Vagina (tissue), 2 donors: ENCODE measurements around the gene MRM2. TPM values are rescaled to one million over a fixed set of nuclear protein-coding genes. Genes with fewer than 3 reads are reported as not detected.

Source experiments
- DNase-seq, 2 donors: peaks; one replicate each; pipeline ENCODE4 v3.0.0-alpha.2; 2017; ENCODE audit errors: extremely low spot score in 2 of 2
- H3K27ac ChIP-seq: fragments of 200-600 bp; sonication (generic); one replicate; pipeline ENCODE4 v1.5.1; 2019
- H3K27me3 ChIP-seq: fragments of 200-600 bp; sonication (generic); one replicate; pipeline ENCODE4 v1.5.1; 2019
- H3K36me3 ChIP-seq, 2 donors: fragments of 200-600 bp; sonication (generic); one replicate each; pipeline ENCODE4 v1.5.1; 2017 to 2019
- H3K4me1 ChIP-seq: fragments of 200-600 bp; sonication (generic); one replicate; pipeline ENCODE4 v1.5.1; 2019
- H3K4me3 ChIP-seq, 2 donors: fragments of 200-600 bp; sonication (generic); 1 replicate in 1 of 2; 2 replicates in 1 of 2; pipeline ENCODE4 v1.5.1; 2016 to 2019
- H3K9me3 ChIP-seq: fragments of 200-600 bp; sonication (generic); one replicate; pipeline ENCODE4 v1.5.1; 2019
- CTCF ChIP-seq, 3 experiments: fragments of 450-650 bp in 2 of 3; fragments of 200-600 bp in 1 of 3; sonication (generic) in 1 of 3; IDR thresholded peaks; one replicate each; pipeline ENCODE4 v1.5.1; 2017 to 2019; ENCODE audit warnings: antibody characterized with exemption in 3 of 3, mild to moderate bottlenecking in 2 of 3, moderate library complexity in 2 of 3
- POLR2A ChIP-seq, 2 donors: fragments of 450-650 bp; IDR thresholded peaks; one replicate each; pipeline ENCODE4 v1.6.1; 2017; ENCODE audit warnings: antibody characterized with exemption in 2 of 2, mild to moderate bottlenecking in 2 of 2, moderate library complexity in 2 of 2
- POLR2AphosphoS5 ChIP-seq, 2 donors: sonication (generic); formaldehyde crosslinking; IDR thresholded peaks; one replicate each; pipeline ENCODE4 v1.9.0; 2017; ENCODE audit warnings: antibody characterized with exemption in 2 of 2, mild to moderate bottlenecking in 2 of 2, low read depth in 1 of 2; ENCODE audit not compliant: insufficient read depth in 1 of 2
- intact Hi-C: fragments of 100-400 bp; cut with DNase I; formaldehyde crosslinking; loops from one replicate; pipeline ENCODE4 v1.15.1; 2023
- total RNA-seq: library from RNA; depleted of rRNA; stranded (reverse); fragments of >200 nt; gene quantifications from one replicate; pipeline ENCODE4 v1.2.3, GENCODE V29; 2016

The MRM2 gene
- total RNA-seq, 1 donor from 2014 or later = 8.3 TPM

GRCh38 chr7:2242541-2243429 is 780 bp upstream of the MRM2 start:
- DNase-seq = no peak

GRCh38 chr7:2239242-2239641 is 2.8 kb downstream of the MRM2 start:
- no peaks in the 10 kb centered on the region for H3K27me3 ChIP-seq
- H3K9me3 ChIP-seq = no peaks in the 10 kb centered on the region
- peaks cover 24% of the 10 kb centered on the region for H3K4me1 ChIP-seq
- H3K36me3 ChIP-seq = peaks cover 0 to 23% of the 10 kb centered on the region in 2 donors
- intact Hi-C loops = no loop called here
- H3K4me3 ChIP-seq = no peak overlapping the region
- DNase-seq = no peak
- no peak overlapping the region for H3K27ac ChIP-seq
- no peak for TF ChIP-seq CTCF (IDR thresholded peaks at IDR 0.05)
- no peak for TF ChIP-seq POLR2AphosphoS5 (IDR thresholded peaks at IDR 0.05; ENCODE audit: insufficient read depth in 1 of 2, low read depth in 1 of 2)
- no peak for TF ChIP-seq POLR2A (IDR thresholded peaks at IDR 0.05)

More at GRCh38 chr7:2242541-2243429, 780 bp upstream of the MRM2 start:
- TF ChIP-seq POLR2A (IDR thresholded peaks at IDR 0.05) (no peak), POLR2AphosphoS5 (IDR thresholded peaks at IDR 0.05; ENCODE audit: insufficient read depth in 1 of 2, low read depth in 1 of 2) (no peak), CTCF (IDR thresholded peaks at IDR 0.05) (peak in 1 of 3 experiments; percentile 18)
- intact Hi-C loops = loop anchor here (5.0 kb wide), 1 partner anchor 65 kb away; no protein-coding TSS in a partner anchor
- Histone ChIP-seq H3K27me3 (no peaks in the 10 kb centered on the region), H3K4me3 (peak overlapping the region; percentile 93 to 98), H3K27ac (peak overlapping the region; percentile 76), H3K4me1 (peaks cover 24% of the 10 kb centered on the region), H3K9me3 (no peaks in the 10 kb centered on the region), H3K36me3 (peaks cover 0 to 16% of the 10 kb centered on the region in 2 donors)

- intact Hi-C loops = no loop called here
- peaks cover 0 to 23% of the 10 kb centered on the region in 2 donors for H3K36me3 ChIP-seq
- no peak for TF ChIP-seq CTCF (IDR thresholded peaks at IDR 0.05)
- no peak for TF ChIP-seq POLR2A (IDR thresholded peaks at IDR 0.05)
- TF ChIP-seq POLR2AphosphoS5 (IDR thresholded peaks at IDR 0.05; ENCODE audit: insufficient read depth in 1 of 2, low read depth in 1 of 2) = peak in 1 of 2 donors; percentile 62
- H3K9me3 ChIP-seq = no peaks in the 10 kb centered on the region
- peaks cover 26% of the 10 kb centered on the region for H3K4me1 ChIP-seq
- no peak overlapping the region for H3K4me3 ChIP-seq
- H3K27me3 ChIP-seq = no peaks in the 10 kb centered on the region
- DNase-seq = no peak
- peak overlapping the region; percentile 65 for H3K27ac ChIP-seq
Observed at GRCh38 chr7:2237109-2237602, 4.8 kb downstream of the MRM2 start.

GRCh38 chr7:2233926-2234325 is 8.1 kb downstream of the MRM2 start:
- H3K4me1 ChIP-seq = peaks cover 32% of the 10 kb centered on the region
- no peak for DNase-seq
- H3K36me3 ChIP-seq = peaks cover 0 to 22% of the 10 kb centered on the region in 2 donors
- H3K27me3 ChIP-seq = no peaks in the 10 kb centered on the region
- no peak overlapping the region for H3K27ac ChIP-seq
- intact Hi-C loops = no loop called here
- H3K4me3 ChIP-seq = no peak overlapping the region
- TF ChIP-seq POLR2AphosphoS5 (IDR thresholded peaks at IDR 0.05; ENCODE audit: insufficient read depth in 1 of 2, low read depth in 1 of 2) (no peak), POLR2A (IDR thresholded peaks at IDR 0.05) (no peak), CTCF (IDR thresholded peaks at IDR 0.05) (no peak)
- H3K9me3 ChIP-seq = no peaks in the 10 kb centered on the region
